NCI-H510A (cell line): ENCODE measurements around the gene PAMR1.

Experiments used
- DNase-seq: peaks from one replicate; lab custom pipeline; 2025; lab: John Stamatoyannopoulos, UW

PAMR1 gene

DNA sequence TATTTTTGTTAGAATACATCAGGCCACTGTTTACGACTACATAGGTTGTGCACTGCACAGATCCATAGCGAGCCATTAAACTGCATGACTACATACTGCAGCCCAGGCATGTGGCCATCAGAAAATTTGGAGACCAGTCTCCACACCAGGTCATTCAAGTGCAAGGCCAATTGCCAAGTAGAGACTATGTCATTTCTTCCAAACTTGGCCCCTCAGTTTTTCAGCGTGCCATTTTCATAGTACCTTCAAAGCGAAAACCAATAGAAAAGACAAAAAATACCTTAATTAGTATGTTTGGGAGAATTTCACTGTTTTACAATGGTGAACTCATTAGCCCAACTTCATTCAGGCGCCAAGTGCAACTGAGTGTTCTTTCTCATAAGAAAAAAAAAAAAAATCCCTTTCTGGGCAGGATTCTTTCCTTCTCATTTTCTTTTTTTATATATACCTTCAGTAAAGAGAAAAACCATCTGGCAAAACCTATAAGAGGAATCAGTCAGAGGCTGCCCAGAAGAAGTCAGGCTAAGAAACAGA, 30.4 kb downstream of the PAMR1 start:
- no peak for DNase-seq

DNA sequence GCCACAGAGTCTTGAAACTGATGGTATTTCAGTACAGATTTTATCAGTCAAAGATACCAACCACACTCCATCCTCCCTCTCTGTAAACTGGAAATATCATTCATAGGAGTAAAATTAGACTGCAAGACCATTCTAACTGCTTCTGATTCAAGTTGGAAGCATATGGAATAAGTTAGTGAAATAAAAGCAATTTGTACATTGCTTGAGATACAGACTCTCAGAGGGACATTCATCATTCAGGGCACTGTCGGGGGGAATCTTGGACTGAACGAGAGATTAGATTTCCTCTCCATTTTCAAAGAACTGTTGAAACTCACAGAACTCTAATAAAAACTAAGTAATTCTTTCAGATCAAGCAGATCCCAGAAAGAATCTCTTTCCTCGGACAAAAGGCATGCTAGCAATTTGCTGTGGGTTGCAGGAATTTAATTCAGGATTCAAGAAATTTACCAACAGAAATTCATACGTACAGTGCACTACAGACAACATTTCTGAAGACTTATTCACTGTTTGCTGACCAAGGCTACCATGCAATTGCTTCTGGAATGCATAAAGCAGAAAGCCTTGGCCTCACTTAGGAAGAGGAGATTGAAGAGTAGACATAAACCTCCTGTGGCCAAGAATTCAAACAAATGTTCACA, 34.1 kb downstream of the PAMR1 start:
- no peak for DNase-seq

GRCh38 chr11:35488117-35488516, 37.3 kb downstream of the PAMR1 start:
- DNase-seq, result no peak

GRCh38 chr11:35487532-35488078, 37.8 kb downstream of the PAMR1 start:
- no peak for DNase-seq

DNA sequence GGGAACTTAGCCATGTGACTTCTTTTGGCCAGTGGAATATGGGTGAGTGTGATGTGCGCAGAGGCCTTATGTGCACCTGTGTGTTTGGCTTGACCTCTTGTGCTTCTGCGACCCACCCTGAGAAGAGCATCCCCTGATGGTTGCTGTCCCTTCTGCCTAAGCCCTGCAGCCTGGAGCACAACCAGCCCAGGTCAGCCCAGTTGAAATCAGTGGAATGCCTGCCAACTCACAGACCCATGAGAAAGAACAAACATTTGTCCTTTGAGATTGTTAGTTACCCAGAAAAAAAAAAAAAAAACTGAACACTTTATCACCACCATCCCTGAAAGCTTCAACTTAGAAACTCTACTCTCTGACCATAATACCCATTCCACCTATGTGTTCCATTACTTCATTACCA, 38.5 kb downstream of the PAMR1 start:
- no peak for DNase-seq

- no peak for DNase-seq
Measured at GRCh38 chr11:35486446-35486845, 39.0 kb downstream of the PAMR1 start.

DNA sequence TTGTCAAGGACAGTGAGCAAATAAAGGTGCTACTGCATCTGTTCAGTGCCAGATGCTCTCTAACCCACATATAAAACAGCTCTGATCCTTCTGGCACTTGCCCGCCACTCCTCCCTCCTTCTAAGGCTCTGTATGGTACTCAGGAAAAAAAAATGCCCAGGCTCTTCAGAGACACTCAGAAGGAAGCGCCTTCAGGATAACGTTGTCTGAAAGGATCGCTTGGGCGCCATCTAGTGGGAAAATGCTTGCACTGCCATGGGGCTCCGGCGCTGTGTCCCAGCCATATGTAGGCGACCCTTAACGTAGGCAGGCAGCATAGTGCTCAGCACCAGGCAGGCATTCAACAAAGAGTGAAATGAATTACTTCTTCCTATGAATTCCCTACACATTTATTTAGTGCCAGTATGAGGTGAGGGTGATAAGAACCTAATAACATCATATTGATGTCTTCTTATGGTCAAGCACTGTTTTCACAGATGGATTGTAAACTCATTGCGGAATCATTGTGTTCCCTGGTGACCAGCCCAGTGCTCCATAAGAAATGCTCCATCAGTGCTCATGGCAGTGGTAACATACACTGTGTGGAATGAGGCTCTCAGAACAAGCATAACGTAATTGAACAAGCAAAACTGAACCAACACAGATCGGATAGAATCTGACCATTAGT, 39.6 kb downstream of the PAMR1 start:
- DNase-seq, result peak; percentile 12

DNA sequence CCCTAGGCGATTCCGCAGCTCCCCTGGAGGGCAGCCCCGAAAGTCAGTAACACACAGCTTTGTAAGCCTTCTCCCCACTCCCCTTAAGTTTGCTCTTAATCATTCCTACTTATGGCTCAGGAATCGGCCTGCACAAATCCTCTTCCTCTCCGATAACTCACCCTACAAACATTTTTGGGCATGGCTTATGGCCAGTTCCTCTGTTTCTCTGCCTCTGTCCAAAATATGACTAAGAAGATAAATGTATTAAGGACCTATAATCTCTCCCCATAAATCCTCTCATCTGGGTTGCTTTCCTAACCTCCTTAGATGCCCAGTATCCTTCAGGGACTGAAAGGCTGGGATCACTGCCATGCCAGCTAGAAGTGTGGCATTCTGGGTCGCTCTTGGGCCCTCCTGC, 41.0 kb downstream of the PAMR1 start:
- no peak for DNase-seq

- DNase-seq, result no peak
Measured at GRCh38 chr11:35483131-35483820, 42.1 kb downstream of the PAMR1 start.

- no peak for DNase-seq
Measured at GRCh38 chr11:35479731-35480130, 45.7 kb downstream of the PAMR1 start.

DNA sequence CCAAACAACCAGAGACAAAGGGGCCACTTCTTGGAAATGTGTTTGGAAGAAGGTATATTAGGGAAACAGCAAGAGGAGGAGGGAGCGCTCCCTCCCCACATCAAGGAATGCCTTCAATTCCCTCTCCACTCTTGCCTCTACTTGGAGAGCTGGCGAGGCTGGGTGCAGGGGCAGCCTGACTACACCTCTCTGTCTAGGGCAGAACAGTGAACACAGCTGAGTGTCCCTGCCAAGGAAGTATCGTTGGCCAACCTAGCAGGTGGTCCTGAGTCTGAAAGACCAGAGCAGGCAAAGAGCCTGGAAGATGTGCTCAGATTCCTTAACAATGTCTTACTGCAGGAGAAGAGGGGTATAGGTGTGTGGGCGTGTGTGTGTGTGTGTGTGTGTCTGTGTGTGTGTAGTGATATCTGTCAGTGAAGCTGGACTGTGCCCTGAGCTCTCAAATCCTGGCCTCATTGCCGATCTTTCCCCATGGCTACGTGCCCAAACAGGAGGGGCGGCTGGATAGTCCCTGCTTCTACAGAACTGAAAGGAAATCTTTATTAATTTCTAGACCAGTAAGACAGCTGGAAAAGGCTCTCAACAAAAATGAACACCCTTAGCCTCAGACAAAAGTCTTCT, 46.8 kb downstream of the PAMR1 start:
- DNase-seq, result no peak

GRCh38 chr11:35477901-35478300, 47.5 kb downstream of the PAMR1 start:
- no peak for DNase-seq

GRCh38 chr11:35474688-35475087, 50.7 kb downstream of the PAMR1 start:
- DNase-seq, result no peak

DNA sequence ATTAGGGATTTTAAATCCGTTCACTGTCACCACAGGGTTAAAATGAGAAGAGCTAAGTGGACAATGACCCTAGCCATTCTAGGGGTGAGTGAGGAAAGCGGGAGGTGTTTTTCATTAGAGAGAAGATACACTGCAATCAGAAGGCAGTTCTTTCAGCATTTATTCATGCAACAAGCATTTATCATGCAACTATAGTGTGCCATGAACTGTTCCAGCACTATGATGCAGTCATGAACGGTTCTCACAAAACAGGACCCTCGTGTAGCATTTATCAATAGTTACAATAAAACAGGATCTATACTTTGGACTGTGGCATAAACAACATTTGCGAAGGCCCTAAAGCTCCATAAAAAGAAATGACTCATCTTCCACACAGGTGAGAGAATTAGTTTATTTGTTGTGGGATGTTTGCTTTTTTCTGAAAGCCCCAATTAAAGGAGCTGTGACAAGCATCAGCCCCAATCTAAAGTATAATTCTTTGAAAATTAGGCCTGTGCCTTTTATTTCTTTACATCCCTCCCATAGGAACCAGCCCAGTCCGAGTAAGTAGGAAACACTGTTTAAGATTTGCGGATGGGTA, 51.5 kb downstream of the PAMR1 start:
- DNase-seq, result no peak

GRCh38 chr11:35470616-35471015, 54.8 kb downstream of the PAMR1 start:
- DNase-seq, result no peak

DNA sequence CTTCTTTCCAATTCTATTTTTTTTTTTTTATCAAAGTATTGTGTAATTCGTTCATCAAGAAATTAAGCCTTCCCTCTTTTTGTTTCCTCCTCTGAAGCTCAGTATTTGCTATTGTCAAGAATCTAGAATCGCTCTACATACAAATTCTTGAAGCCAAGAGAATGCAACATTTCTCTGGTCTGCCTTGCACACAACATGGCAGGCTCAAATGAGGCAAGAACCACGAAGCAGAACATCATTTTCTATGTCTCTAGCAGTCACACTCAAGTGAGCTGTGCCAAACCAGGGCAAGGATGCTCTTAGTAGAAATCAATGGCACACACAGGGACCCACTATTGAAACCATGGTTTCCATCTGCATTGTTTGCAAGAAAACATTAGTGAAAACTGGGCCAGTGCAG, 59.4 kb downstream of the PAMR1 start:
- DNase-seq, result no peak

GRCh38 chr11:35464308-35464707, 61.1 kb downstream of the PAMR1 start:
- DNase-seq, result no peak

GRCh38 chr11:35463331-35463751, 62.1 kb downstream of the PAMR1 start:
- DNase-seq, result no peak

- DNase-seq, result no peak
Measured at GRCh38 chr11:35461917-35462538, 63.4 kb downstream of the PAMR1 start.

DNA sequence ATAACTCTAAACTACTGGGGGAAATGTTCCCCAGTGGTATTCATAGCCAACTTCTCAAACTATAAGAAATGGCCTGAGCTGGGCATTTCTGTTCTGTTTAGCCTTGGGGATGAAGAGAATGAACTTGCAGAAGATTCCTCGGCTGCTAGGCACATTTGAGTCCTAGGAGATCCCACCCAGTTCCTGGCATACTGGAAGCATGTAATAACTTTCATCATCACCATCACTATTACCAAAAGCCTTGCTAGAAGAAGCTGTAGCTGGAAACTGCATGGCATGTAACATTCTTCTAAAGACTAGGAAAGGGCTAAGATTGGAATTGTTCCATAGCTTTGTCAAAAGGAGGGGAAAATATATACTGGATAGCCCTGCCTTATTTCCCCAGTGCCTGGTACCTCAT, 65.9 kb downstream of the PAMR1 start:
- no peak for DNase-seq

- DNase-seq, result no peak
Measured at GRCh38 chr11:35458846-35459245, 66.6 kb downstream of the PAMR1 start.

DNA sequence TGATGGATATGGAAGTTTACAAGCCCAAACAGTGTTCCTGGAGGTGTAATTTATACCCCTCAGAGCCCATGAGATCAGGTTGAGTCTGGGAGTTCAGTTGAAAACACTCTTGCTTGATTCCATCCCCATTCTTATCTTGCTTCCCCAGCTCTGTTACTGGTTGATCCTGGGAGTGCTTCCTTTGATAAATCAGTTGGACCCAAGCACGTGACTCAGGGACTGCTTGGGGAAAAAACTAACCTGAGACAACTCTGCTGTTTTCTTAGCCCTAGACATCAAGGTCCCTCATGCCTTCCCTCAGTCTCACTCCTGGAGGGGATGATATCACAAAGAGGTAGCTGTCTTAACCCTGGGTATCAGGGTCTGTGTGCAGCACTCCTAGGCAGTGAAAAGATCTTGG, 71.1 kb downstream of the PAMR1 start:
- no peak for DNase-seq
